HepG2 (cell line): ENCODE results near the gene THRA. TPM values are rescaled to one million over a fixed set of nuclear protein-coding genes. Genes with fewer than 3 reads are reported as not detected.

ENCODE experiments used
- EHMT2 ChIP-seq: fragments of 200-600 bp; sonication (generic); IDR thresholded peaks from 2 replicates; pipeline ENCODE4 v1.7.0; 2017; ENCODE audit warnings: antibody characterized with exemption, low read depth, low read length, borderline replicate concordance
- ETV5 ChIP-seq: IDR thresholded peaks from 2 replicates; pipeline ENCODE4 v1.6.1; 2018; ENCODE audit warnings: missing biosample characterization, missing genetic modification reagents, inconsistent platforms, borderline replicate concordance
- HMG20A ChIP-seq: IDR thresholded peaks from 2 replicates; pipeline ENCODE4 v1.6.1; 2016; ENCODE audit warnings: borderline replicate concordance
- MED13 ChIP-seq: sonication (generic); formaldehyde crosslinking; IDR thresholded peaks from 2 replicates; pipeline ENCODE4 v1.5.0; 2020; ENCODE audit warnings: missing genetic modification reagents
- MTA1 ChIP-seq: sonication (generic); formaldehyde crosslinking; IDR thresholded peaks from 2 replicates; pipeline ENCODE4 v1.4.0; 2020; ENCODE audit warnings: missing genetic modification reagents, mild to moderate bottlenecking, borderline replicate concordance
- NR2C2 ChIP-seq: sonication (generic); formaldehyde crosslinking; IDR thresholded peaks from 2 replicates; pipeline ENCODE4 v1.4.0; 2020; ENCODE audit warnings: missing genetic modification reagents, mild to moderate bottlenecking, moderate library complexity, borderline replicate concordance
- PAWR ChIP-seq: sonication (generic); formaldehyde crosslinking; IDR thresholded peaks from 2 replicates; pipeline ENCODE4 v1.4.0; 2020; ENCODE audit warnings: missing genetic modification reagents, mild to moderate bottlenecking, borderline replicate concordance
- RFX3 ChIP-seq: IDR thresholded peaks from 2 replicates; pipeline ENCODE4 v1.6.1; 2016; ENCODE audit warnings: missing biosample characterization, missing genetic modification reagents
- SMARCC2 ChIP-seq: fragments of 450-650 bp; IDR thresholded peaks from 2 replicates; pipeline ENCODE4 v1.6.1; 2017; ENCODE audit warnings: antibody characterized with exemption, mild to moderate bottlenecking
- TBX3 ChIP-seq: fragments of 450-650 bp; IDR thresholded peaks from 2 replicates; pipeline ENCODE4 v1.6.1; 2017; ENCODE audit warnings: antibody characterized with exemption, mild to moderate bottlenecking, inconsistent platforms, borderline replicate concordance
- TFDP2 ChIP-seq: sonication (generic); formaldehyde crosslinking; IDR thresholded peaks from 2 replicates; pipeline ENCODE4 v1.4.0; 2020; ENCODE audit warnings: missing genetic modification reagents
- ZFP90 ChIP-seq: sonication (generic); formaldehyde crosslinking; IDR thresholded peaks from 2 replicates; pipeline ENCODE4 v1.8.0; 2022; ENCODE audit warnings: missing genetic modification reagents, mild to moderate bottlenecking, inconsistent platforms, borderline replicate concordance
- ZKSCAN5 ChIP-seq: sonication (generic); formaldehyde crosslinking; IDR thresholded peaks from 2 replicates; pipeline ENCODE4 v1.5.1; 2020; ENCODE audit warnings: mild to moderate bottlenecking, missing genetic modification reagents
- ZNF253 ChIP-seq: sonication (generic); formaldehyde crosslinking; IDR thresholded peaks from 2 replicates; pipeline ENCODE4 v1.8.0; 2022; ENCODE audit warnings: mild to moderate bottlenecking, missing genetic modification reagents, borderline replicate concordance
- ZNF326 ChIP-seq: sonication (generic); formaldehyde crosslinking; IDR thresholded peaks from 2 replicates; pipeline ENCODE4 v1.4.0; 2020; ENCODE audit warnings: missing genetic modification reagents, borderline replicate concordance
- ZNF33B ChIP-seq: sonication (generic); formaldehyde crosslinking; IDR thresholded peaks from 2 replicates; pipeline ENCODE4 v1.5.1; 2020; ENCODE audit warnings: mild to moderate bottlenecking, missing genetic modification reagents
- ZNF350 ChIP-seq: sonication (generic); formaldehyde crosslinking; IDR thresholded peaks from 2 replicates; pipeline ENCODE4 v1.4.0; 2020; ENCODE audit warnings: mild to moderate bottlenecking, low read depth, missing genetic modification reagents, borderline replicate concordance
- ZNF382 ChIP-seq: sonication (generic); formaldehyde crosslinking; IDR thresholded peaks from 2 replicates; pipeline ENCODE4 v1.5.0; 2020; ENCODE audit warnings: missing genetic modification reagents, mild to moderate bottlenecking, borderline replicate concordance
- ZNF468 ChIP-seq: sonication (generic); formaldehyde crosslinking; IDR thresholded peaks from 2 replicates; pipeline ENCODE4 v1.8.0; 2022; ENCODE audit warnings: mild to moderate bottlenecking, moderate library complexity, missing genetic modification reagents
- ZNF557 ChIP-seq: sonication (generic); formaldehyde crosslinking; IDR thresholded peaks from 2 replicates; pipeline ENCODE4 v1.4.0; 2020; ENCODE audit warnings: missing genetic modification reagents
- ZNF558 ChIP-seq: sonication (generic); formaldehyde crosslinking; IDR thresholded peaks from 2 replicates; pipeline ENCODE4 v1.9.0; 2022; ENCODE audit warnings: mild to moderate bottlenecking, missing genetic modification reagents, borderline replicate concordance
- ZNF563 ChIP-seq: sonication (generic); formaldehyde crosslinking; IDR thresholded peaks from 2 replicates; pipeline ENCODE4 v1.8.0; 2022; ENCODE audit warnings: mild to moderate bottlenecking, moderate library complexity, missing genetic modification reagents
- ZNF572 ChIP-seq: sonication (generic); formaldehyde crosslinking; IDR thresholded peaks from 2 replicates; pipeline ENCODE4 v1.5.1; 2020; ENCODE audit warnings: mild to moderate bottlenecking, missing genetic modification reagents
- ZNF577 ChIP-seq: sonication (generic); formaldehyde crosslinking; IDR thresholded peaks from 2 replicates; pipeline ENCODE4 v1.4.0; 2020; ENCODE audit warnings: mild to moderate bottlenecking, low read depth, missing genetic modification reagents, borderline replicate concordance
- ZNF580 ChIP-seq: IDR thresholded peaks from 2 replicates; pipeline ENCODE4 v1.6.1; 2016; ENCODE audit warnings: low read depth, borderline replicate concordance
- ZNF616 ChIP-seq: sonication (generic); formaldehyde crosslinking; IDR thresholded peaks from 2 replicates; pipeline ENCODE4 v1.5.0; 2020; ENCODE audit warnings: low read depth, mild to moderate bottlenecking, missing genetic modification reagents
- polyA plus RNA-seq, 8 experiments: library from polyadenylated mRNA; depleted of rRNA in 3 of 8; stranded (reverse) in 7 of 8; unstranded in 1 of 8; fragments of >200 nt; fragmentation: Illumina TruSeq in 4 of 8; extraction: Trizol in 4 of 8; gene quantifications; 2 replicates each; pipeline versions ENCODE4 v1.2.1 to v1.2.3, GENCODE V29; 2011 to 2016; ENCODE audit warnings: low read depth in 4 of 8, missing spikeins in 1 of 8, mixed read lengths in 1 of 8; ENCODE audit not compliant: insufficient read depth in 1 of 8
- total RNA-seq, 5 experiments: library from RNA; depleted of rRNA; stranded (reverse); fragments of >200 nt; fragmentation: Illumina TruSeq; extraction: Trizol; gene quantifications; 2 replicates each; pipeline ENCODE4 v1.2.3, GENCODE V29; 2016; ENCODE audit warnings: low read depth in 1 of 5
- TF ChIP-seq, protein P1 (sequence below): sonication (generic); formaldehyde crosslinking; IDR thresholded peaks from 2 replicates; pipeline ENCODE4 v1.5.0; 2020; ENCODE audit warnings: mild to moderate bottlenecking, missing genetic modification reagents, moderate library complexity

The THRA gene
- total and polyA plus RNA-seq, 2 of the 13 experiments (the other 11 are each of a cell fraction or from before 2014, with no cell fraction given) = 8.0 to 9.9 TPM

DNA sequence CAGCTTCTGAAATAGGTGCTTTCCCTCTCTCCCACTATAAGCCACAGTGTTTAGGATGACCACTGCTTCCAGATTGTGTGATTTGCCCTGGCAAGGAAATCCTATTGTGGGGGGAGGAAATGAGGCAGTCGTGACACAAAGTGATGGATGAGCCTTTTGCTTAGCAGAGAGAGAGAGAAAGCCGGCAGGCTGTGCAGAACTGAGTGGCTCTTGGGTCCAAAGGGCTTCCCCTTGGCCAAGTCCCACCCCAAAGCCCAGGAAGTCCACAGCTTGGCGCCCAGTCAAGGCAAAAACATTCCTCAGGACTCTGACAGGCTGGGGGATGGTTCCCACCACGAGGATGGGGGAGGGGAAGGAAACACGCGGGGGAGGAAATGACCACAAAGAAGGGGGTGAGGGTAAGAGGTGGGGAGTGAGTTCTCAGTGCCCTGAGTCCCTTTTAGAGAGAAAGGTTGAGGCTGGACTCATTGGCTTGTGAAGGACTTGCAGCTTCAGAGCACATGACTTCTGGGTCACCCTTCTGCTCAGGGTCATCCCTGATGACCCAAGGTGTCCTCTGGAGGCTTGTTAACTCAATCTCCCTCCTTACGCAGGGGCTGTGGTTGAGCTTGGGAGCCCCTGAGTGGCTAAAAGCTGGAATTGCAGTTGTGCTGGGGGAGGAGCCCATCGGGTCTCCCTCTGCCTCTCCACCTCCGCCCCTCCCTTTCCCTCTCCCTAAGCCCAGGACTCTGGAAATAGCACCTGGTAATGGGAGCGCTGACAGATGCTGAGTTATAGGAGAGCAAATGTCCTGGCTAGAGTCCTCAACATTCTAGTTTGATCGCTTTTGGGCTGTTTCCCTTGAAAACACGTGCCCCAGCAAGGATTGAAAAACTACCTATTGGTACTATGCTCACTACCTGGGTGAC, 48.7 kb downstream of the THRA start (continued):
- TF ChIP-seq ZNF558 = no peak
- TF ChIP-seq SMARCC2 = no peak
- TF ChIP-seq TBX3 = peak; percentile 41; the same call in 1 of the 2 replicates
- TF ChIP-seq RFX3 = 0 out of 2 replicates have a peak, but pooled peaks have one; percentile 29
- peak; percentile 76 for TF ChIP-seq HMG20A (CRISPR knock-in tag)
- no peak for TF ChIP-seq ZNF382 (CRISPR knock-in tag)
- 0 out of 2 replicates have a peak, but pooled peaks have one; percentile 31 for TF ChIP-seq ZNF580 (CRISPR knock-in tag)
- TF ChIP-seq ZNF468 (CRISPR knock-in tag) = no peak
- TF ChIP-seq ZNF557 = peak; percentile 73; the same call in 1 of the 2 replicates
- TF ChIP-seq ZNF253 (CRISPR knock-in tag) = no peak
- peak; percentile 84 for TF ChIP-seq ZNF350 (CRISPR knock-in tag)
- peak; percentile 61 for TF ChIP-seq TFDP2 (CRISPR knock-in tag)
- TF ChIP-seq ZKSCAN5 = no peak
- TF ChIP-seq MED13 (CRISPR knock-in tag) = no peak
- no peak for TF ChIP-seq ZNF563 (CRISPR knock-in tag)
- TF ChIP-seq PAWR (CRISPR knock-in tag) = 0 out of 2 replicates have a peak, but pooled peaks have one; percentile 39
- TF ChIP-seq ZNF326 (CRISPR knock-in tag) = no peak; the same call in 1 of the 2 replicates
- TF ChIP-seq ETV5 = peak; percentile 67
- peak; percentile 91; the same call in 1 of the 2 replicates for TF ChIP-seq ZFP90 (CRISPR knock-in tag)
- TF ChIP-seq ZNF616 (CRISPR knock-in tag) = no peak
- 0 out of 2 replicates have a peak, but pooled peaks have one; percentile 84 for TF ChIP-seq ZNF572
- peak; percentile 92; the same call in 1 of the 2 replicates for TF ChIP-seq MTA1 (CRISPR knock-in tag)
- TF ChIP-seq ZNF33B = 0 out of 2 replicates have a peak, but pooled peaks have one; percentile 69
- TF ChIP-seq ZNF577 = no peak
- peak; percentile 58; the same call in 1 of the 2 replicates for TF ChIP-seq EHMT2
- TF ChIP-seq, protein P1, sequence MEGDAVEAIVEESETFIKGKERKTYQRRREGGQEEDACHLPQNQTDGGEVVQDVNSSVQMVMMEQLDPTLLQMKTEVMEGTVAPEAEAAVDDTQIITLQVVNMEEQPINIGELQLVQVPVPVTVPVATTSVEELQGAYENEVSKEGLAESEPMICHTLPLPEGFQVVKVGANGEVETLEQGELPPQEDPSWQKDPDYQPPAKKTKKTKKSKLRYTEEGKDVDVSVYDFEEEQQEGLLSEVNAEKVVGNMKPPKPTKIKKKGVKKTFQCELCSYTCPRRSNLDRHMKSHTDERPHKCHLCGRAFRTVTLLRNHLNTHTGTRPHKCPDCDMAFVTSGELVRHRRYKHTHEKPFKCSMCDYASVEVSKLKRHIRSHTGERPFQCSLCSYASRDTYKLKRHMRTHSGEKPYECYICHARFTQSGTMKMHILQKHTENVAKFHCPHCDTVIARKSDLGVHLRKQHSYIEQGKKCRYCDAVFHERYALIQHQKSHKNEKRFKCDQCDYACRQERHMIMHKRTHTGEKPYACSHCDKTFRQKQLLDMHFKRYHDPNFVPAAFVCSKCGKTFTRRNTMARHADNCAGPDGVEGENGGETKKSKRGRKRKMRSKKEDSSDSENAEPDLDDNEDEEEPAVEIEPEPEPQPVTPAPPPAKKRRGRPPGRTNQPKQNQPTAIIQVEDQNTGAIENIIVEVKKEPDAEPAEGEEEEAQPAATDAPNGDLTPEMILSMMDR (CRISPR knock-in tag) = peak; percentile 98
- peak; percentile 64 for TF ChIP-seq NR2C2 (CRISPR knock-in tag)
